Psoas muscle (tissue), 8 donors: ENCODE data around the gene CACNA2D4. TPM values are rescaled to one million over a fixed set of nuclear protein-coding genes. Genes with fewer than 3 reads are reported as not detected.

ENCODE experiments used
- ATAC-seq, 4 donors: fragments of 200-7000 bp; cut with Tn5 transposase; one replicate each; pipeline ENCODE4 v1.9.1; 2020; ENCODE audit warnings: moderate library complexity in 3 of 4, mild to moderate bottlenecking in 2 of 4
- DNase-seq, 2 donors: peaks; one replicate each; pipeline ENCODE4 v3.0.0-alpha.2; 2020
- H3K27ac ChIP-seq: fragments of 200-600 bp; one replicate; pipeline ENCODE4 v1.8.0; 2022
- H3K27me3 ChIP-seq, 3 donors: fragments of 200-600 bp in 1 of 3; one replicate each; pipeline versions ENCODE4 v1.6.1 to v1.8.0; 2013 to 2022; ENCODE audit warnings: low read length in 2 of 3, mild to moderate bottlenecking in 2 of 3, moderate library complexity in 1 of 3; ENCODE audit not compliant: insufficient read depth in 3 of 3
- H3K36me3 ChIP-seq, 2 donors: fragments of 200-600 bp in 1 of 2; one replicate each; pipeline versions ENCODE4 v1.6.1 to v1.8.0; 2013 to 2022; ENCODE audit warnings: low read depth in 1 of 2, mild to moderate bottlenecking in 1 of 2, moderate library complexity in 1 of 2; ENCODE audit not compliant: insufficient read depth in 1 of 2
- H3K4me1 ChIP-seq: fragments of 200-600 bp; one replicate; pipeline ENCODE4 v1.8.0; 2022
- H3K4me3 ChIP-seq: fragments of 200-600 bp; one replicate; pipeline ENCODE4 v1.8.0; 2022; ENCODE audit warnings: mild to moderate bottlenecking
- H3K9me3 ChIP-seq: fragments of 200-600 bp; one replicate; pipeline ENCODE4 v1.8.0; 2022
- WGBS, 3 donors: extraction: QIAGEN DNeasy Blood & Tissue Kit; methylation state at CpG; one replicate each; pipeline versions ENCODE4 v1.1.6 to v1.1.7; 2013; 5-methylcytosine and 5-hydroxymethylcytosine counted together
- intact Hi-C, 2 donors: fragments of 100-400 bp; cut with DNase I; formaldehyde crosslinking; loops; one replicate each; pipeline versions ENCODE4 v1.11.0 to v1.14.2; 2022
- polyA plus RNA-seq, 3 donors: library from polyadenylated mRNA; stranded (reverse); fragments of 200-250 nt; gene quantifications; one replicate each; pipeline ENCODE4 v1.2.3, GENCODE V29; 2013
- total RNA-seq, 4 donors: library from RNA; stranded (reverse); fragmentation: NEBNext Ultra II Directional in 2 of 4; extraction: Animal tissue kit (Norgen Biotek cat#: 25700) in 2 of 4; gene quantifications; one replicate each; pipeline versions ENCODE4 v1.2.1 to v1.2.4, GENCODE V29; 2021 to 2023
- TF ChIP-seq, protein P1 (sequence below): fragments of 200-600 bp; IDR thresholded peaks from one replicate; pipeline ENCODE4 v1.8.0; 2022; ENCODE audit warnings: antibody characterized with exemption
- donor health status: healthy with polysubstance abuse.
- donor health status: DM: no; HTN: no; CAD: no; lungs with moderate emphysema.
- donor health status: Bipolar disorder and iron deficiency.
- donor health status: healthy.
- donor health status: DM: yes; HTN: yes; CAD: no.
- donor health status: DM: no; HTN: no; CAD: no.
- donor health status: DM: no; HTN: no; CAD: no.
- donor health status: DM: yes; HTN: yes; CAD: no.

Gene CACNA2D4
- total and polyA plus RNA-seq, 7 donors = 0.74 to 1.8 (median 0.93) TPM

DNA sequence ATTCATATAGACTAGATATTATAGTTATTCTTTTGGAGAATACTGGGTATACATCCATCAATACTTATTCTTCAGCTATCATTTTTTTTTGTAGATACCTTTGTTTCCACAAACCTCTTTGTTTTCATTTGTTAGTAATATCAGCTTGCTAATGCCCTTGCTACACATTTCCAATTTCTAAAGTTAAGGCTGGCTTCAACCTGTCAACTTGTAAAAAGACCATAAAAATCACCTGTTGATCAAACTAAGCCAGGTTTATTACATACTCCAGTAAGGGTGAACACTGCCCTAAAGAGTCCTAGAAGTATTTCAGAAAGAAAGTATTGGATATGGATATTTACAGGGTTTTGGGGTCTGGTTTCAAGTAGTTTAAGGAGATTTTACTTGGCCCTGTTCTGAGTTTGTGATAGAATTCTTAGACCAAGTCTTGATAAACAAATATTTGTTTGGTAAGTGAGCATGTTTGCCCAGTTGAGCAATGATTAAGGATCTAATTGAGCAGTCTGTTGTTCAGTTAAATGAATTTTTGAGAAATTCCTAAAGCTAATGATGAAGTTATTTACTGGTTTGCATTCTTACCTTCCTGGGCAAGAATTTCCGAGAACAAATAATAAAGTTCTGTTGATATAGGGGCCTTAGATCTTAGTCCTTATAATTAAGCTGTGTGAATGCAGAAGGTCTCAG, 150.9 kb downstream of the CACNA2D4 start:
- intact Hi-C loops = no loop called here

DNA sequence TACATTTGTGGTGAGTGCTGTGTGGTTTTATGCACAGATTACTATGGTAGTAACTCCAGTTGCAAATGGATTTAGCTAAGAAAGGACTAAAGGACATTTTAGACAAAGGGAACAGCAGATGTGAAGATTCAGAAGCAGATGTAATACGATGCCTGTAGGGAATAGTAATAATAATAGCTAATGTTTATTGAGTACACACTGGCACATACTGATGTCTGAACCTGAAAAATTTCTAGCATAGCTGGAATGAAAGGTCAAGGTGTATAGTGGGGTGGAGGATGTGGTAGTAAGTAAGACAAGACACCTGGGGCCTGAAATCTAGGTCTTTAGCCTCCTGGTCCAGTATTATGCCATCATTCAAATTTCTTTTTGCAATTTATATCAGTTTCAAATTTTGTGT, 152.3 kb downstream of the CACNA2D4 start:
- no peaks in the 10 kb centered on the region for H3K36me3 ChIP-seq
- TF ChIP-seq, protein P1, sequence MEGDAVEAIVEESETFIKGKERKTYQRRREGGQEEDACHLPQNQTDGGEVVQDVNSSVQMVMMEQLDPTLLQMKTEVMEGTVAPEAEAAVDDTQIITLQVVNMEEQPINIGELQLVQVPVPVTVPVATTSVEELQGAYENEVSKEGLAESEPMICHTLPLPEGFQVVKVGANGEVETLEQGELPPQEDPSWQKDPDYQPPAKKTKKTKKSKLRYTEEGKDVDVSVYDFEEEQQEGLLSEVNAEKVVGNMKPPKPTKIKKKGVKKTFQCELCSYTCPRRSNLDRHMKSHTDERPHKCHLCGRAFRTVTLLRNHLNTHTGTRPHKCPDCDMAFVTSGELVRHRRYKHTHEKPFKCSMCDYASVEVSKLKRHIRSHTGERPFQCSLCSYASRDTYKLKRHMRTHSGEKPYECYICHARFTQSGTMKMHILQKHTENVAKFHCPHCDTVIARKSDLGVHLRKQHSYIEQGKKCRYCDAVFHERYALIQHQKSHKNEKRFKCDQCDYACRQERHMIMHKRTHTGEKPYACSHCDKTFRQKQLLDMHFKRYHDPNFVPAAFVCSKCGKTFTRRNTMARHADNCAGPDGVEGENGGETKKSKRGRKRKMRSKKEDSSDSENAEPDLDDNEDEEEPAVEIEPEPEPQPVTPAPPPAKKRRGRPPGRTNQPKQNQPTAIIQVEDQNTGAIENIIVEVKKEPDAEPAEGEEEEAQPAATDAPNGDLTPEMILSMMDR = no peak
- no peak for DNase-seq
- no peak overlapping the region for H3K4me3 ChIP-seq
- no peaks in the 10 kb centered on the region for H3K27me3 ChIP-seq
- no peaks in the 10 kb centered on the region for H3K9me3 ChIP-seq
- H3K4me1 ChIP-seq = peaks cover 30% of the 10 kb centered on the region
- no peak overlapping the region for H3K27ac ChIP-seq
- WGBS, 3 donors = 69 to 78% (median 75%) methylated on average over 1 of the region's 1 CpG
- intact Hi-C loops = no loop called here
- no peak for ATAC-seq

More for the DNA sequence above, 150.9 kb downstream of the CACNA2D4 start:
- DNase-seq (no peak), ATAC-seq (no peak)
- TF ChIP-seq, protein P1 = no peak
- Histone ChIP-seq H3K36me3 (no peaks in the 10 kb centered on the region), H3K4me1 (peaks cover 22% of the 10 kb centered on the region), H3K27me3 (no peaks in the 10 kb centered on the region), H3K27ac (no peak overlapping the region), H3K9me3 (no peaks in the 10 kb centered on the region), H3K4me3 (no peak overlapping the region)
- WGBS, 3 donors = 94 to 96% (median 94%) methylated on average over 1 of the region's 1 CpG

DNA sequence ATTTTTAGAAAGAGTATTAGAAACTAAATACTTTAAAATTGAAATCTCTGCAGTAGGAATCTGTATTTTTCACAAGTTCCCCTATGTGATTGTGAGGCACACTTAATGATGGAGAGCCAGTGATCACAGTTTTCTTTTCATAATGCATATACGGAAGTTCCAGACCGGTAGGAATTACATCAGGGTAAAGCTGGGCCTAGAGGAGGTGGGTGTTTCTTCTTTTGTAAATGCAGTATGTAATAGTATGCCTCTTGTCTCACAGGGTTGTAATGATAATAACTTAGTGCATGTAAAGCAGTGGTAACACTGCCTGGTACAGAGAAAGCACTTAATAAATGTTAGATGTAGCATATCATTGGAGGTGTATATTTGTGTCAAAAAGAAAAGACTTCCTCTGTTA, 155.3 kb downstream of the CACNA2D4 start:
- no peak for ATAC-seq
- peaks cover 41% of the 10 kb centered on the region for H3K4me1 ChIP-seq
- no peak overlapping the region for H3K27ac ChIP-seq

DNA sequence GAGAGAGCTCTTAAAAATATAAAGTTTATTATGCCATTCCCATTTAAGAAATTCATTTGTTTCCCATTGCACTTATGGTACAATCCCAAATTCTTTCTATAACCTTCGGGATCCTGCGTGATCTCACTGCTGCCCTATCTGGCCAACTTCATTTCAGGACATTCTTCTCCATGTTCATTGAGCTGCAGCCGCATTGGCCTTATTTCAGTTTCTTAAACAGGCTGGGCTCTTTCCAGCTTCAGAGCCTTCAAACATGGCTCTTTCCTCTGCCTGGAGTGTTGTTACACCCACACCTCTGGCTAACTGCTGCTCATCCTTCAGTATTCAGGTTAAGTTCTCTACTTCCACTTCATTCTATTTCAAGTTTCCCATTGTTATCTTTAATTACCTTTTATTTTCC, 156.6 kb downstream of the CACNA2D4 start:
- Histone ChIP-seq H3K27me3 (no peaks in the 10 kb centered on the region), H3K27ac (no peak overlapping the region), H3K36me3 (peaks cover 0 to 11% of the 10 kb centered on the region in 2 donors), H3K4me1 (peaks cover 40% of the 10 kb centered on the region), H3K9me3 (no peaks in the 10 kb centered on the region), H3K4me3 (no peak overlapping the region)
- TF ChIP-seq, protein P1 = no peak
- WGBS, 3 donors = 56 to 82% (median 60%) methylated on average over 3 of the region's 3 CpGs
- ATAC-seq (no peak), DNase-seq (no peak)
- intact Hi-C loops = no loop called here

More for the DNA sequence above, 155.3 kb downstream of the CACNA2D4 start:
- DNase-seq = no peak
- Histone ChIP-seq H3K9me3 (no peaks in the 10 kb centered on the region), H3K27me3 (no peaks in the 10 kb centered on the region), H3K36me3 (no peaks in the 10 kb centered on the region), H3K4me3 (no peak overlapping the region)
- WGBS, 3 donors = 59 to 88% (median 79%) methylated on average over 2 of the region's 2 CpGs
- TF ChIP-seq, protein P1 = no peak
- intact Hi-C loops = no loop called here
